GM23248 (cell line): ENCODE results near the gene NPAS3.

Experiments
- EZH2 ChIP-seq: fragments of 200-600 bp; sonication (generic); IDR thresholded peaks from 2 replicates; pipeline ENCODE4 v1.6.1; 2018; ENCODE audit warnings: antibody characterized with exemption, mild to moderate bottlenecking; ENCODE audit not compliant: insufficient read depth, poor library complexity, severe bottlenecking
- EZH2phosphoT487 ChIP-seq: fragments of 200-600 bp; sonication (generic); IDR thresholded peaks from 2 replicates; pipeline ENCODE4 v1.6.1; 2018; ENCODE audit warnings: antibody characterized with exemption, moderate library complexity, mild to moderate bottlenecking, low read depth; ENCODE audit not compliant: insufficient read depth

- TF ChIP-seq EZH2, result no peak
- no peak for TF ChIP-seq EZH2phosphoT487
Measured at GRCh38 chr14:33671556-33671955, 732.9 kb downstream of the NPAS3 start.
